HCT116 (cell line): ENCODE results near the gene ADAM15. TPM values are rescaled to one million over a fixed set of nuclear protein-coding genes. Genes with fewer than 3 reads are reported as not detected.

Experiments used
- ATAC-seq: fragments of 200-7000 bp; cut with Tn5 transposase; 2 replicates; pipeline ENCODE4 v1.9.1; 2020; ENCODE audit warnings: mild to moderate bottlenecking, moderate library complexity
- BruUV-seq: library from RNA; stranded (reverse); fragments of 400-500 nt; replicated peaks from 2 replicates; lab custom pipeline; 2021; lab: Mats Ljungman, UMichigan
- CTCF ChIA-PET: fragments of 300-600 bp; sonication (Branson Sonifier 250); formaldehyde crosslinking; loops from one replicate; lab custom pipeline; 2021; ENCODE audit warnings: antibody characterized with exemption; lab: Charles Lee
- POLR2A ChIA-PET: fragments of 300-600, 350-600 bp; sonication (Branson Sonifier 250); formaldehyde crosslinking; loops from one replicate; lab custom pipeline; 2021; ENCODE audit warnings: antibody characterized with exemption; lab: Charles Lee
- RAD21 ChIA-PET, 2 experiments: fragments of 300-600 bp; sonication (Branson Sonifier 250); formaldehyde crosslinking; loops; one replicate each; lab custom pipeline; 2023; ENCODE audit warnings: low total read pairs in 2 of 2; ENCODE audit not compliant: uncharacterized antibody in 2 of 2, unreplicated experiment in 2 of 2, low non-redundant PET in 1 of 2; lab: Charles Lee
- DNase-seq: peaks from one replicate; pipeline ENCODE4 v3.0.0-alpha.2; 2010; ENCODE audit warnings: low read depth, low spot score
- H2AFZ ChIP-seq: fragments of 200-600 bp; shearing (Covaris generic), sonication (generic); 2 replicates; pipeline ENCODE4 v1.6.1; 2017; ENCODE audit warnings: low read depth, mixed run types, mixed read lengths, antibody characterized with exemption, low read length; ENCODE audit not compliant: poor library complexity, severe bottlenecking
- H3K27ac ChIP-seq: 2 replicates; pipeline ENCODE4 v1.5.1; 2012; ENCODE audit warnings: low read depth, low read length
- H3K27me3 ChIP-seq: fragments of 200-600 bp; sonication (generic); 2 replicates; pipeline ENCODE4 v1.6.1; 2016; ENCODE audit warnings: mixed run types, low read length, mixed read lengths; ENCODE audit not compliant: insufficient read depth
- H3K36me3 ChIP-seq, 2 experiments: fragments of 200-500 bp in 1 of 2; fragments of 200-600 bp in 1 of 2; sonication (Bioruptor generic) in 1 of 2; sonication (generic) in 1 of 2; 2 replicates each; pipeline versions ENCODE4 v1.5.1 to v1.6.1; 2014 to 2016; ENCODE audit warnings: low read length in 2 of 2, inconsistent platforms in 1 of 2, mixed read lengths in 1 of 2, mixed run types in 1 of 2; ENCODE audit not compliant: insufficient read depth in 2 of 2, control insufficient read depth in 1 of 2
- H3K4me1 ChIP-seq, 2 experiments: fragments of 200-600 bp in 1 of 2; sonication (generic) in 1 of 2; 2 replicates each; pipeline versions ENCODE4 v1.5.1 to v1.6.1; 2012 to 2017; ENCODE audit warnings: low read length in 2 of 2, inconsistent platforms in 1 of 2, mild to moderate bottlenecking in 1 of 2, mixed read lengths in 1 of 2, mixed run types in 1 of 2, moderate library complexity in 1 of 2; ENCODE audit not compliant: insufficient read depth in 2 of 2, control insufficient read depth in 1 of 2
- H3K4me2 ChIP-seq: fragments of 200-600 bp; sonication (generic); 2 replicates; pipeline ENCODE4 v1.6.1; 2017; ENCODE audit warnings: mixed run types, low read length, mixed read lengths
- H3K4me3 ChIP-seq, 2 experiments: fragments of 200-600 bp in 1 of 2; sonication (generic) in 1 of 2; replicated peaks in 1 of 2; 2 replicates each; pipeline ENCODE4 v1.5.1; 2011 to 2016; ENCODE audit warnings: low read length in 2 of 2, control low read depth in 1 of 2, low read depth in 1 of 2, mild to moderate bottlenecking in 1 of 2, mixed read lengths in 1 of 2, mixed run types in 1 of 2
- H3K79me2 ChIP-seq: fragments of 200-600 bp; sonication (generic); 2 replicates; pipeline ENCODE4 v1.6.1; 2017; ENCODE audit warnings: mild to moderate bottlenecking, mixed run types, low read length, moderate library complexity, mixed read lengths; ENCODE audit not compliant: insufficient read depth
- H3K9ac ChIP-seq: fragments of 200-600 bp; sonication (generic); 2 replicates; pipeline ENCODE4 v1.6.1; 2016; ENCODE audit warnings: low read length, mixed read lengths
- H3K9me2 ChIP-seq: fragments of 200-600 bp; sonication (generic), shearing (Covaris generic); 2 replicates; pipeline ENCODE4 v1.6.1; 2017; ENCODE audit warnings: mixed run types, mild to moderate bottlenecking, moderate library complexity; ENCODE audit not compliant: insufficient read depth
- H3K9me3 ChIP-seq, 2 experiments: fragments of 200-500 bp in 1 of 2; fragments of 200-600 bp in 1 of 2; sonication (Bioruptor generic) in 1 of 2; sonication (generic) in 1 of 2; 2 replicates each; pipeline ENCODE4 v1.6.1; 2014 to 2017; ENCODE audit warnings: low read length in 2 of 2, mixed read lengths in 2 of 2, inconsistent platforms in 1 of 2, low read depth in 1 of 2, mild to moderate bottlenecking in 1 of 2, mixed run types in 1 of 2, moderate library complexity in 1 of 2; ENCODE audit not compliant: control insufficient read depth in 1 of 2, insufficient read depth in 1 of 2
- H4K20me1 ChIP-seq: fragments of 200-600 bp; sonication (generic), shearing (Covaris generic); 2 replicates; pipeline ENCODE4 v1.6.1; 2017; ENCODE audit warnings: mixed run types, mild to moderate bottlenecking, moderate library complexity; ENCODE audit not compliant: insufficient read depth
- EGR1 ChIP-seq: IDR thresholded peaks from 2 replicates; pipeline ENCODE4 v1.6.1; 2012; ENCODE audit warnings: low read depth
- FOSL1 ChIP-seq: IDR thresholded peaks from 2 replicates; pipeline ENCODE4 v1.6.1; 2012; ENCODE audit warnings: low read depth
- JUND ChIP-seq: IDR thresholded peaks from 2 replicates; pipeline ENCODE4 v1.6.1; 2012
- POLR2A ChIP-seq: IDR thresholded peaks from 2 replicates; pipeline ENCODE4 v1.7.0; 2011; ENCODE audit warnings: borderline replicate concordance; ENCODE audit not compliant: insufficient read depth, insufficient read length; ENCODE audit errors: extremely low read depth
- POLR2AphosphoS5 ChIP-seq: IDR thresholded peaks from 2 replicates; pipeline ENCODE4 v1.6.1; 2011; ENCODE audit warnings: mild to moderate bottlenecking, low read depth, low read length, moderate library complexity
- RAD21 ChIP-seq: IDR thresholded peaks from 2 replicates; pipeline ENCODE4 v1.6.1; 2012; ENCODE audit warnings: low read depth, mild to moderate bottlenecking
- SIN3A ChIP-seq: IDR thresholded peaks from 2 replicates; pipeline ENCODE4 v1.6.1; 2012; ENCODE audit warnings: low read depth
- SP1 ChIP-seq: IDR thresholded peaks from 2 replicates; pipeline ENCODE4 v1.6.1; 2012; ENCODE audit warnings: low read depth
- SRF ChIP-seq: IDR thresholded peaks from 2 replicates; pipeline ENCODE4 v1.6.1; 2012; ENCODE audit warnings: low read depth
- ZBTB33 ChIP-seq: IDR thresholded peaks from 2 replicates; pipeline ENCODE4 v1.6.1; 2011; ENCODE audit warnings: mild to moderate bottlenecking, low read length, moderate library complexity; ENCODE audit not compliant: insufficient replicate concordance; ENCODE audit errors: extremely low read depth
- intact Hi-C: fragments of 100-400 bp; cut with micrococcal nuclease; formaldehyde crosslinking; loops from 2 replicates; pipeline ENCODE4 v1.10.0; 2022
- total RNA-seq: library from RNA; stranded (reverse); gene quantifications from one replicate; pipeline ENCODE4 v1.2.1, GENCODE V29; 2021; ENCODE audit not compliant: unreplicated experiment
- TF ChIP-seq, protein P1 (sequence below), 3 experiments: fragments of 200-600 bp in 1 of 3; sonication (generic) in 1 of 3; IDR thresholded peaks in 2 of 3; conservative IDR thresholded peaks in 1 of 3; 2 replicates each; pipeline ENCODE4 v1.5.1; 2012 to 2017; ENCODE audit warnings: low read depth in 2 of 3, low read length in 2 of 3, antibody characterized with exemption in 1 of 3, borderline replicate concordance in 1 of 3, control low read depth in 1 of 3, mild to moderate bottlenecking in 1 of 3, mixed read lengths in 1 of 3, mixed run types in 1 of 3, moderate library complexity in 1 of 3; ENCODE audit not compliant: insufficient read depth in 1 of 3

Gene ADAM15
- total RNA-seq, 1 experiment from 2014 or later, result 149 TPM

- TF ChIP-seq ZBTB33, result no peak
- no peak for TF ChIP-seq FOSL1
- TF ChIP-seq, protein P1, sequence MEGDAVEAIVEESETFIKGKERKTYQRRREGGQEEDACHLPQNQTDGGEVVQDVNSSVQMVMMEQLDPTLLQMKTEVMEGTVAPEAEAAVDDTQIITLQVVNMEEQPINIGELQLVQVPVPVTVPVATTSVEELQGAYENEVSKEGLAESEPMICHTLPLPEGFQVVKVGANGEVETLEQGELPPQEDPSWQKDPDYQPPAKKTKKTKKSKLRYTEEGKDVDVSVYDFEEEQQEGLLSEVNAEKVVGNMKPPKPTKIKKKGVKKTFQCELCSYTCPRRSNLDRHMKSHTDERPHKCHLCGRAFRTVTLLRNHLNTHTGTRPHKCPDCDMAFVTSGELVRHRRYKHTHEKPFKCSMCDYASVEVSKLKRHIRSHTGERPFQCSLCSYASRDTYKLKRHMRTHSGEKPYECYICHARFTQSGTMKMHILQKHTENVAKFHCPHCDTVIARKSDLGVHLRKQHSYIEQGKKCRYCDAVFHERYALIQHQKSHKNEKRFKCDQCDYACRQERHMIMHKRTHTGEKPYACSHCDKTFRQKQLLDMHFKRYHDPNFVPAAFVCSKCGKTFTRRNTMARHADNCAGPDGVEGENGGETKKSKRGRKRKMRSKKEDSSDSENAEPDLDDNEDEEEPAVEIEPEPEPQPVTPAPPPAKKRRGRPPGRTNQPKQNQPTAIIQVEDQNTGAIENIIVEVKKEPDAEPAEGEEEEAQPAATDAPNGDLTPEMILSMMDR (IDR thresholded peaks at IDR 0.05 in 2 of 3, conservative IDR thresholded peaks at IDR 0.05 in 1 of 3; ENCODE audit: borderline replicate concordance in 1 of 3, insufficient read depth in 1 of 3, low read depth in 2 of 3, low read length in 2 of 3), result no peak
- no peak for TF ChIP-seq SP1
- no peak for TF ChIP-seq POLR2AphosphoS5
These were observed 48.2 kb downstream of the ADAM15 start (continued) for GRCh38 chr1:155099331-155099730.

- Histone ChIP-seq H3K27ac (no peak overlapping the region), H3K4me2 (no peak overlapping the region), H4K20me1 (no peaks in the 10 kb centered on the region), H3K9ac (no peak overlapping the region), H2AFZ (no peak overlapping the region), H3K4me1 (no peaks in the 10 kb centered on the region), H3K79me2 (no peaks in the 10 kb centered on the region), H3K36me3 (no peaks in the 10 kb centered on the region), H3K4me3 (no peak overlapping the region), H3K9me2 (no peaks in the 10 kb centered on the region), H3K27me3 (no peaks in the 10 kb centered on the region), H3K9me3 (no peaks in the 10 kb centered on the region)
- ATAC-seq (no peak), DNase-seq (no peak)
- POLR2A ChIA-PET, result no interaction called here
- no TSS peak for BruUV-seq
- TF ChIP-seq FOSL1, result no peak
- no peak for TF ChIP-seq JUND
- TF ChIP-seq RAD21, result no peak
- TF ChIP-seq EGR1, result no peak
- no peak for TF ChIP-seq SIN3A
- no peak for TF ChIP-seq SRF
- TF ChIP-seq SP1, result no peak
- no peak for TF ChIP-seq POLR2A
- intact Hi-C loops, result no loop called here
- RAD21 ChIA-PET, result no interaction called here
- CTCF ChIA-PET, result interaction anchor here (1.0 to 1.3 kb wide), 2 partner anchors 12 to 70 kb away, joined by 3 read pairs; partner anchors contain the start of gene KRTCAP2
These were observed 52.2 kb downstream of the ADAM15 start for GRCh38 chr1:155103325-155103724.
